Measurements from ENCODE around the gene TRAF2. TPM values are rescaled to one million over a fixed set of nuclear protein-coding genes. Genes with fewer than 3 reads are reported as not detected.

TRAF2 gene
- polyA plus RNA-seq, 3 donors = 1.6 to 6.1 (median 2.0) TPM

DNA sequence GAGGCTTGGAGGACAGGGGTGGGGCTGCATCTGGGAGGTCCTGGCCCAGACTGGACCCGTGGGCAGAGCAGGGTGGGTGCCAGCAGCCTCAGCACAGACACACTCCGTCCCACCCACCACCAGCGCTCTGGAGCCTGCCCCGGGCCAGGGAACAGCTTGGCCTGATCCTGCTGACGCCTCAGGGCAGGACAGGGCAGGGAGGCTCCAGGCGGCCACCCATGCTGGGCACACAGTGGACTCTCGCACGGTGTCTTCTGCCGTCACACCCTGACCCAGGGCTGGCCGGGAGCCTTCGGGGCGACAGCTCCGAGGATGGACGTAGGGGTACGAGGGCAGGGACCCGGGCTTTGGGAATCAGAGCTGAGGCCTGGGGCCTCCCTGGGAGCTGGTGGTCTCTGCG lies 82.8 kb downstream of the TRAF2 start:
- Histone ChIP-seq H3K27ac (ENCODE audit: low read depth in 1 of 2, low read length in 2 of 2) (no peak overlapping the region), H3K9me3 (replicated peaks in 1 of 2; ENCODE audit: control insufficient read depth in 1 of 2, insufficient read depth in 1 of 2, low read length in 2 of 2) (no peaks in the 10 kb centered on the region), H3K9ac (ENCODE audit: insufficient read depth, low read length, poor library complexity, severe bottlenecking) (no peak overlapping the region), H3K27me3 (ENCODE audit: control insufficient read depth in 2 of 2, insufficient read depth in 2 of 2, low read length in 2 of 2) (no peaks in the 10 kb centered on the region), H3K4me1 (ENCODE audit: control insufficient read depth in 1 of 2, insufficient read depth in 2 of 2, low read length in 2 of 2) (peaks cover 9 to 19% of the 10 kb centered on the region in 2 donors), H3K4me2 (replicated peaks; ENCODE audit: extremely low read depth, low read length, poor library complexity, severe bottlenecking) (no peak overlapping the region), H3K79me2 (ENCODE audit: insufficient read depth, low read length) (no peaks in the 10 kb centered on the region), H2AFZ (ENCODE audit: insufficient read depth, low read depth, low read length, poor library complexity, severe bottlenecking) (no peak overlapping the region), H3K4me3 (replicated peaks in 1 of 3; ENCODE audit: low read depth in 2 of 3, low read length in 3 of 3) (no peak overlapping the region), H4K20me1 (ENCODE audit: insufficient read depth, low read length) (no peaks in the 10 kb centered on the region), H3K36me3 (replicated peaks in 1 of 2; ENCODE audit: control insufficient read depth in 1 of 2, insufficient read depth in 2 of 2, low read length in 2 of 2) (no peaks in the 10 kb centered on the region)
- Mint-ChIP-seq H3K4me3 (no peak overlapping the region), H3K36me3 (no peaks in the 10 kb centered on the region), H3K27ac (no peak overlapping the region), H3K4me1 (peaks cover 16% of the 10 kb centered on the region), H3K27me3 (ENCODE audit: low read depth in 3 of 3) (peaks cover 8 to 22% (median 14%) of the 10 kb centered on the region in 3 donors), H3K9me3 (no peaks in the 10 kb centered on the region)
- TF ChIP-seq, protein P1, sequence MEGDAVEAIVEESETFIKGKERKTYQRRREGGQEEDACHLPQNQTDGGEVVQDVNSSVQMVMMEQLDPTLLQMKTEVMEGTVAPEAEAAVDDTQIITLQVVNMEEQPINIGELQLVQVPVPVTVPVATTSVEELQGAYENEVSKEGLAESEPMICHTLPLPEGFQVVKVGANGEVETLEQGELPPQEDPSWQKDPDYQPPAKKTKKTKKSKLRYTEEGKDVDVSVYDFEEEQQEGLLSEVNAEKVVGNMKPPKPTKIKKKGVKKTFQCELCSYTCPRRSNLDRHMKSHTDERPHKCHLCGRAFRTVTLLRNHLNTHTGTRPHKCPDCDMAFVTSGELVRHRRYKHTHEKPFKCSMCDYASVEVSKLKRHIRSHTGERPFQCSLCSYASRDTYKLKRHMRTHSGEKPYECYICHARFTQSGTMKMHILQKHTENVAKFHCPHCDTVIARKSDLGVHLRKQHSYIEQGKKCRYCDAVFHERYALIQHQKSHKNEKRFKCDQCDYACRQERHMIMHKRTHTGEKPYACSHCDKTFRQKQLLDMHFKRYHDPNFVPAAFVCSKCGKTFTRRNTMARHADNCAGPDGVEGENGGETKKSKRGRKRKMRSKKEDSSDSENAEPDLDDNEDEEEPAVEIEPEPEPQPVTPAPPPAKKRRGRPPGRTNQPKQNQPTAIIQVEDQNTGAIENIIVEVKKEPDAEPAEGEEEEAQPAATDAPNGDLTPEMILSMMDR (IDR thresholded peaks at IDR 0.05) = no peak
- WGBS (ENCODE audit: insufficient coverage) = 88% methylated on average over 15 of the region's 17 CpGs
- no peak for DNase-seq
- intact Hi-C loops (cut with micrococcal nuclease) = no loop called here

DNA sequence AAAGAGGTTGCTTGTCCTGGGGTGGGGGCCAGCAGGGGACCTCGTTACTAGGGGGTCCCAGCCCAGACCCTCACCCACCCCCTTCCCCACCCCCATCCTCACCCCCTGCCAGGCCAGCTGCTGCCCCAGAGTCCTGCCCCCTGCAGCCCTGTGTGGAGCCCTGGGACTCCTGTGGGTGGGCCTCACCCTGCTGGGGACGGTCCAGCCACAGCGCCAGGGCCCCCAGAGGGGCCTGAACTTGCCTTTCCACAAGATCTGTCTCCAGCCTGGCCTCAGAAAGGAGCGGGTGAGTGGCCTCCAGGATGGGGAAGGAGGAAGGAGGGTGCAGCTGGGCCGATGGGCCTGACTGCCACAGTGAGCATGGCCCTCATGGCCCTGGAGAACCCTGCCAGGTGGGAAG lies 83.5 kb downstream of the TRAF2 start:
- H2AFZ ChIP-seq (ENCODE audit: insufficient read depth, low read depth, low read length, poor library complexity, severe bottlenecking) = no peak overlapping the region
- TF ChIP-seq, protein P1 (IDR thresholded peaks at IDR 0.05) = no peak
- intact Hi-C loops (cut with micrococcal nuclease) = no loop called here
- no peak overlapping the region for H3K9ac ChIP-seq (ENCODE audit: insufficient read depth, low read length, poor library complexity, severe bottlenecking)
- no peak overlapping the region for H3K4me3 ChIP-seq (replicated peaks in 1 of 3; ENCODE audit: low read depth in 2 of 3, low read length in 3 of 3)
- H3K27me3 ChIP-seq (ENCODE audit: control insufficient read depth in 2 of 2, insufficient read depth in 2 of 2, low read length in 2 of 2) = no peaks in the 10 kb centered on the region
- H3K9me3 ChIP-seq (replicated peaks in 1 of 2; ENCODE audit: control insufficient read depth in 1 of 2, insufficient read depth in 1 of 2, low read length in 2 of 2) = no peaks in the 10 kb centered on the region
- peaks cover 8 to 20% of the 10 kb centered on the region in 2 donors for H3K4me1 ChIP-seq (ENCODE audit: control insufficient read depth in 1 of 2, insufficient read depth in 2 of 2, low read length in 2 of 2)
- Mint-ChIP-seq H3K9me3 (no peaks in the 10 kb centered on the region), H3K27me3 (ENCODE audit: low read depth in 3 of 3) (peaks cover 8 to 23% (median 14%) of the 10 kb centered on the region in 3 donors), H3K36me3 (no peaks in the 10 kb centered on the region), H3K4me1 (peaks cover 15% of the 10 kb centered on the region), H3K4me3 (no peak overlapping the region), H3K27ac (no peak overlapping the region)
- H3K27ac ChIP-seq (ENCODE audit: low read depth in 1 of 2, low read length in 2 of 2) = no peak overlapping the region
- H3K36me3 ChIP-seq (replicated peaks in 1 of 2; ENCODE audit: control insufficient read depth in 1 of 2, insufficient read depth in 2 of 2, low read length in 2 of 2) = no peaks in the 10 kb centered on the region
- DNase-seq = no peak
- no peak overlapping the region for H3K4me2 ChIP-seq (replicated peaks; ENCODE audit: extremely low read depth, low read length, poor library complexity, severe bottlenecking)
- H3K79me2 ChIP-seq (ENCODE audit: insufficient read depth, low read length) = no peaks in the 10 kb centered on the region
- H4K20me1 ChIP-seq (ENCODE audit: insufficient read depth, low read length) = no peaks in the 10 kb centered on the region
- 64% methylated on average over 4 of the region's 5 CpGs for WGBS (ENCODE audit: insufficient coverage)
